Gastroesophageal sphincter (tissue), 3 donors: ENCODE measurements around the gene ZC3H10.

Experiments used
- EP300 ChIP-seq: sonication (generic); formaldehyde crosslinking; IDR thresholded peaks from one replicate; pipeline ENCODE4 v1.6.1; 2017; ENCODE audit warnings: antibody characterized with exemption, mild to moderate bottlenecking
- POLR2A ChIP-seq, 2 donors: fragments of 450-650 bp; IDR thresholded peaks; one replicate each; pipeline ENCODE4 v1.6.1; 2017; ENCODE audit warnings: antibody characterized with exemption in 2 of 2, mild to moderate bottlenecking in 2 of 2, moderate library complexity in 1 of 2
- POLR2AphosphoS5 ChIP-seq: sonication (generic); formaldehyde crosslinking; IDR thresholded peaks from one replicate; pipeline ENCODE4 v1.6.1; 2017; ENCODE audit warnings: antibody characterized with exemption
- TF ChIP-seq, protein P1 (sequence below), 4 experiments: fragments of 200-600 bp in 2 of 4; fragments of 450-650 bp in 2 of 4; sonication (generic) in 1 of 4; IDR thresholded peaks; one replicate each; pipeline ENCODE4 v1.5.1; 2017 to 2019; ENCODE audit warnings: antibody characterized with exemption in 4 of 4, mild to moderate bottlenecking in 2 of 4, moderate library complexity in 2 of 4

DNA sequence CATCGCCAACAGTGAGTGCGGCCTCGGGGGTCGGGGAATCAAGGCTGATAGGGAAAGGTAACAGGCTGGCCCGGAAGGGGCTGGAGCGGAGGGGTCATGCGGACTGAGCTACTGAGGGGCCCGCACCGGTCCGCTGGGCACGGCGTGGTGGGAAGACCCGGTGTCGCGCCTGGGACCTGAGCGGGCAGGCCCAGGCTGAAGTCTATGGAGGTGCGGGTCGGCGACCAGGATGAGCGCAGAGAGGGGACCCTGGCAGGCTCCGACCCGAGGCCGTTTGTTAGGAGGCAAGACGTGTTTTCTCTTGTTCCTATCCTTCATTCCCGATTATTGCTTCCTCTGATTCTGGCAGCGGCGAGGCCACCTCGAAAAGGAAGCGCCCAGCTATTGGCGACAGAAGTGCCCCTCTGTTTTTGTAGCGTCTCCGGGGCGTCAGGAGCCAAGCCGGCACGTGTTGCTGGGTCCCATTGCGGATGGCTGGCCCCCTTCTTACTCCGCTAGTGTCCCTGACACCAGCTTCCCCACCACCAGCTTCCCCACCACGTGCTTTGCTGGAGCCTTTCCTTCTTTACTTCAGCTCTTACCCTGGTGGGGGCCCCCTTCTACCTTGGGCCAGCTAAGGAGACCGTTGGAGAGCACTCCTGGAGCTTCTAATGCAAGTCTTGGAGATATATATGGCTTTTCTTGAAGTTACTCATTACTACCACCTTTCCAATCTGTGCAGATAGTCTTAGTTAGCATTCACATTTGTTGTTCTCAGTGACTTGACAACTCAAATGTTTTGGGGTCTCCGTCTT lies 13.1 kb upstream of the ZC3H10 start:
- TF ChIP-seq POLR2A (IDR thresholded peaks at IDR 0.05) (no peak), EP300 (no peak), POLR2AphosphoS5 (no peak)
- TF ChIP-seq, protein P1, sequence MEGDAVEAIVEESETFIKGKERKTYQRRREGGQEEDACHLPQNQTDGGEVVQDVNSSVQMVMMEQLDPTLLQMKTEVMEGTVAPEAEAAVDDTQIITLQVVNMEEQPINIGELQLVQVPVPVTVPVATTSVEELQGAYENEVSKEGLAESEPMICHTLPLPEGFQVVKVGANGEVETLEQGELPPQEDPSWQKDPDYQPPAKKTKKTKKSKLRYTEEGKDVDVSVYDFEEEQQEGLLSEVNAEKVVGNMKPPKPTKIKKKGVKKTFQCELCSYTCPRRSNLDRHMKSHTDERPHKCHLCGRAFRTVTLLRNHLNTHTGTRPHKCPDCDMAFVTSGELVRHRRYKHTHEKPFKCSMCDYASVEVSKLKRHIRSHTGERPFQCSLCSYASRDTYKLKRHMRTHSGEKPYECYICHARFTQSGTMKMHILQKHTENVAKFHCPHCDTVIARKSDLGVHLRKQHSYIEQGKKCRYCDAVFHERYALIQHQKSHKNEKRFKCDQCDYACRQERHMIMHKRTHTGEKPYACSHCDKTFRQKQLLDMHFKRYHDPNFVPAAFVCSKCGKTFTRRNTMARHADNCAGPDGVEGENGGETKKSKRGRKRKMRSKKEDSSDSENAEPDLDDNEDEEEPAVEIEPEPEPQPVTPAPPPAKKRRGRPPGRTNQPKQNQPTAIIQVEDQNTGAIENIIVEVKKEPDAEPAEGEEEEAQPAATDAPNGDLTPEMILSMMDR (IDR thresholded peaks at IDR 0.05): no peak
